Cardiac fibroblast (primary cell): Measurements from ENCODE around the gene TSNAX.

ENCODE experiments used
- DNase-seq, 2 donors: peaks; one replicate each; pipeline versions ENCODE4 v3.0.0 to v3.0.0-alpha.2; 2010; ENCODE audit warnings: low read depth in 2 of 2
- H3K4me3 ChIP-seq, 2 donors: replicated peaks in 1 of 2; 1 replicate in 1 of 2; 2 replicates in 1 of 2; pipeline ENCODE4 v1.5.1; 2011; ENCODE audit warnings: low read depth in 2 of 2, low read length in 2 of 2, mild to moderate bottlenecking in 2 of 2, moderate library complexity in 1 of 2
- CTCF ChIP-seq: IDR thresholded peaks from one replicate; pipeline ENCODE4 v1.5.1; 2011; ENCODE audit warnings: low read depth, mild to moderate bottlenecking, low read length, inconsistent platforms

The TSNAX gene, protein sequence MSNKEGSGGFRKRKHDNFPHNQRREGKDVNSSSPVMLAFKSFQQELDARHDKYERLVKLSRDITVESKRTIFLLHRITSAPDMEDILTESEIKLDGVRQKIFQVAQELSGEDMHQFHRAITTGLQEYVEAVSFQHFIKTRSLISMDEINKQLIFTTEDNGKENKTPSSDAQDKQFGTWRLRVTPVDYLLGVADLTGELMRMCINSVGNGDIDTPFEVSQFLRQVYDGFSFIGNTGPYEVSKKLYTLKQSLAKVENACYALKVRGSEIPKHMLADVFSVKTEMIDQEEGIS

GRCh38 chr1:231528172-231529029 is at the start of gene TSNAX:
Gene TSNAX (plus strand): TSS chr1:231528669. CDS start chr1:231528811, 142 bp downstream.
- TF ChIP-seq CTCF = no peak
- H3K4me3 ChIP-seq = peak within 1 kb of the TSS; percentile 72 to 74
- DNase-seq = peak; percentile 95 to 96

DNA sequence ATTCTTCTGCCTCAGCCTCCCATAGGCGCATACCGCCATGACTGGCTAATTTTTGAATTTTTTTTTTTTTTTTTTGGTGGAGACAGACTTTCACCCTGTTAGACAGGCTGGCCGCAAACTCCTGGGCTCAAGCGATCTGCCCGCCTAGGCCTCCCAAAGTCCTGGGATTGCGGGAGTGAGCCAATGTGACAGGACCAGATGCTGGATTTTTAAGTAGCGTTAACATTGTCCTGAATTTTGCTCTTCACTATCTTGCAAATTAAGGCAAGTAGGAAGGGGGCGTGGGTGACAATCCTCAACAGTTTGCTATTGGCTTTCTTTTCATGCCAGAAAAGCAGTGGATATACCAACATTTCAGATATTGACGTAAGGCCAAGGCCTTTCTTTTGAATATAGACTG is 49.7 kb upstream of the TSNAX start:
- no peak for TF ChIP-seq CTCF
- H3K4me3 ChIP-seq = no peak overlapping the region

DNA sequence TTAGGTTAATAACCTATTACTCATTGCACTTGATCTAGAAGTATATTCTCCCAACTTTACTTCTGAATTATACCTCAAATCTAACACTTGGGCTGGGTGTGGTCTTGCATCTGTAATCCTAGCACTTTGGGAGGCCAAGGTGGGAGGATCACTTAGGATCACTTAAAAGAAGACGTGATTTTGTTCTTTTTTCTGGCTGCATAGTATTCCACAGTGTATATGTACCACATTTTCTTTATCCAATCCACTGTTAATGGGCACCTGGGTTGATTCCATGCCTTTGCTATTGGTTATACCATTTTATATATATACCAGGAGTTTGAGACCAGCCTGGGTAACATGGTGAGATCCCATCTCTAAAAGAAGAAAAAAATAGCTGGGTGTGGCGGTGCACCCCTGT is 48.5 kb upstream of the TSNAX start:
- no peak overlapping the region for H3K4me3 ChIP-seq
- TF ChIP-seq CTCF = no peak
- no peak for DNase-seq

More for the DNA sequence above, 49.7 kb upstream of the TSNAX start:
- no peak for DNase-seq

DNA sequence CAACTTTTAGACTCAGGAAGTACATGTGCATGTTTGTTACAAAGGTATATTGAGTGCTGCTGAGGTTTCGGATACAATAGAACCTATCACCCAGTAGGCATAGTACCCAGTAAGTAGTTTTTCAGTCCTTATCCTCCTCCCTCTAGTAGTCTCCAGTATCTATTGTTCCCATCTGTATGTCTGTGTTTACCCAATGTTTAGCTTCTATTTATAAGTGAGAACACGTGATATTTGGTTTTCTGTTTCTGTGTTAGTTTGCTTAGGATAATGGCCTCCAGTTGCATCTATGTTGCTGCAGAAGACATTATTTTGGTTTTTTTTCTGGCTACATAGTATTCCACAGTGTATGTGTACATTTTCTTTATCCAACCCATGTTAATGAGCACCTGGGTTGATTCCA is 47.2 kb upstream of the TSNAX start:
- H3K4me3 ChIP-seq = no peak overlapping the region
- TF ChIP-seq CTCF = no peak
- DNase-seq = no peak

DNA sequence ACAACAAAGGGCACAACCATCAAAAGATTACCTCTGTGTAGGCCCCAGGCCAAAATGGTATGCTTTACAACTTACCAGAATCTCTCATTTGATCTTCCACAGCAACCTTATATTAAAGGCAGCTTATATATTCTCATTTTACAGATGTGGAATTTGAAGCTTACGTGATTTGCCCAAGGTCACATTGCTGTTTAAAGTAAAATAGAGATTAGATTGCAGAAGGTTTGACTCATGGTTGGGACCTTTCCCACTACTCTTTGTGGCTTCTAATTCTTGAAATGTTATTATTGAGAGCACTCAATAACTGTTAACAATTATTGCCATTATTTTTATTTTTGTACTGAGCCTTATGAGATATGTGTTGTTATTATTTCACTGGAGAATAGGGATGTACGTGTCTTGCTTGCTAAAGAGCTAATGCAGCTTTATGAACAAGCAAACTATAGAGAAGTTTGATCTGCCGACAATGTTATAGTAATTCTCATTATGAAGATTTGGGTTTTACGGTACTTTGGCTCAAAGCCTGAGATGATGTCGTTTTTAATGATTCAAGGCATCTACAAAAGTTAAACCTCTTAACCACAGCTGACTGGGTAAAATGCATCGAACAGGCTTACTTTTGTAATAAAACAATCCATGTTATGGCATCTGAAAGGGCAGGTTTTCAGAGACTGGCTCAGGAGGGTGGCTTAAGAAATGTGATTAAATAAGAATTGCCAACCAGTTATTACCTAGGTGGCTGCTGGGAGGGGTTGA is 43.3 kb upstream of the TSNAX start:
- DNase-seq = no peak
- no peak overlapping the region for H3K4me3 ChIP-seq
- TF ChIP-seq CTCF = no peak

DNA sequence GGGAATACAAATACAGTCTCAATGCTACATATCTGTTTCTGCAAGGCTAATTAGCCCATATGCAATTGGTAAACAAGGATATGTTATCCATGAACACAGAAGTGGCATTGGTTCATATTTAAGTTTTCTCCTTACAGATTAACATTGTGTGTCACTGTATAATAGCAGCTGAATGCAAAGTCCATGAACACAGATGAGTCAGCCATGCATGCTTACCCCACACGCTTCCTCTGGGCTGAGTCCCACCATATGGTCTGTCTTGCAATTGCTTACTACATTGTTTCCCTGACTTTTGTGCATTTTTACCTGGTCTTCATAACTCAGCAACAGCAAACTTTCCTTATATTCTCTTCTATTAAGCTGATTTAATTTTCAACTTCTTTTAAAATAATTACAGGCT is 41.5 kb upstream of the TSNAX start:
- no peak for TF ChIP-seq CTCF
- peak; percentile 56 to 65 for DNase-seq
- no peak overlapping the region for H3K4me3 ChIP-seq
